Liver (tissue), 3 donors: Measurements from ENCODE around the gene TEX48.

Experiments
- ATF3 ChIP-seq: IDR thresholded peaks from 2 replicates; pipeline ENCODE4 v1.6.1; 2016; ENCODE audit warnings: antibody characterized with exemption
- CTCF ChIP-seq: fragments of 150-350 bp; IDR thresholded peaks from 2 replicates; pipeline ENCODE4 v1.5.1; 2017; ENCODE audit warnings: improper control_type of control experiment, low read depth, low read length; ENCODE audit not compliant: missing input control
- EGR1 ChIP-seq, 2 donors: IDR thresholded peaks; 2 replicates each; pipeline ENCODE4 v1.6.1; 2016 to 2018; ENCODE audit warnings: antibody characterized with exemption in 2 of 2, low read depth in 2 of 2
- FOXA1 ChIP-seq: IDR thresholded peaks from 2 replicates; pipeline ENCODE4 v1.6.1; 2016; ENCODE audit warnings: antibody characterized with exemption
- FOXA2 ChIP-seq: IDR thresholded peaks from 2 replicates; pipeline ENCODE4 v1.6.1; 2016; ENCODE audit warnings: antibody characterized with exemption
- GABPA ChIP-seq, 2 donors: IDR thresholded peaks in 1 of 2; conservative IDR thresholded peaks in 1 of 2; 2 replicates each; pipeline ENCODE4 v1.6.1; 2016; ENCODE audit warnings: antibody characterized with exemption in 2 of 2, mild to moderate bottlenecking in 1 of 2, moderate library complexity in 1 of 2
- HNF4G ChIP-seq: IDR thresholded peaks from 2 replicates; pipeline ENCODE4 v1.6.1; 2016; ENCODE audit warnings: antibody characterized with exemption
- JUND ChIP-seq, 2 donors: IDR thresholded peaks; 2 replicates each; pipeline ENCODE4 v1.6.1; 2016; ENCODE audit warnings: antibody characterized with exemption in 2 of 2
- MAX ChIP-seq: IDR thresholded peaks from 2 replicates; pipeline ENCODE4 v1.6.1; 2016; ENCODE audit warnings: antibody characterized with exemption
- NR2F2 ChIP-seq: IDR thresholded peaks from 2 replicates; pipeline ENCODE4 v1.6.1; 2016; ENCODE audit warnings: antibody characterized with exemption
- RAD21 ChIP-seq, 2 donors: IDR thresholded peaks; 2 replicates each; pipeline ENCODE4 v1.6.1; 2016; ENCODE audit warnings: antibody characterized with exemption in 2 of 2, mild to moderate bottlenecking in 2 of 2
- REST ChIP-seq: IDR thresholded peaks from 2 replicates; pipeline ENCODE4 v1.6.1; 2016; ENCODE audit warnings: antibody characterized with exemption, mild to moderate bottlenecking
- TAF1 ChIP-seq: conservative IDR thresholded peaks from 2 replicates; pipeline ENCODE4 v1.6.1; 2016; ENCODE audit warnings: antibody characterized with exemption, mild to moderate bottlenecking
- donor health status: healthy.
- donor health status: healthy.

GRCh38 chr9:114731701-114732100 is 49.7 kb upstream of the TEX48 start:
- TF ChIP-seq JUND (IDR thresholded peaks at IDR 0.05): no peak
- TF ChIP-seq CTCF: no peak
- TF ChIP-seq GABPA (IDR thresholded peaks at IDR 0.05 in 1 of 2, conservative IDR thresholded peaks at IDR 0.05 in 1 of 2): no peak
- TF ChIP-seq EGR1 (IDR thresholded peaks at IDR 0.05; ENCODE audit: low read depth in 2 of 2): no peak
- TF ChIP-seq FOXA1: no peak
- TF ChIP-seq NR2F2: no peak
- TF ChIP-seq FOXA2: no peak
- no peak for TF ChIP-seq TAF1
- no peak for TF ChIP-seq RAD21 (IDR thresholded peaks at IDR 0.05)
- no peak for TF ChIP-seq ATF3
- no peak for TF ChIP-seq MAX
- no peak for TF ChIP-seq HNF4G
- TF ChIP-seq REST: no peak
